ENCODE results near the gene NUBP2. TPM values are rescaled to one million over a fixed set of nuclear protein-coding genes. Genes with fewer than 3 reads are reported as not detected.

The NUBP2 gene
- total and polyA plus RNA-seq, 12 donors: 24.1 to 74.1 (median 29.4) TPM

- H3K4me1 ChIP-seq: no peaks in the 10 kb centered on the region
- peaks cover 0 to 4% (median 0%) of the 10 kb centered on the region in 11 donors for H3K9me3 ChIP-seq
- ATAC-seq (no peak), DNase-seq (no peak)
- 88 to 92% methylated on average over 10 of the region's 10 CpGs for WGBS, 2 donors
- H3K27me3 ChIP-seq: no peaks in the 10 kb centered on the region
- peaks cover 0 to 75% (median 18%) of the 10 kb centered on the region in 9 donors for H3K36me3 ChIP-seq
- H3K4me3 ChIP-seq: no peak overlapping the region
- TF ChIP-seq CTCF (IDR thresholded peaks at IDR 0.05): no peak
- intact Hi-C loops (cut with DNase I): no loop called here
- no peak overlapping the region for H3K27ac ChIP-seq
These were observed 24.9 kb downstream of the NUBP2 start for GRCh38 chr16:1807626-1808025.

GRCh38 chr16:1808691-1809090 is 25.9 kb downstream of the NUBP2 start:
- DNase-seq: no peak
- no peak for TF ChIP-seq CTCF (IDR thresholded peaks at IDR 0.05)
- intact Hi-C loops (cut with DNase I): no loop called here
- no peak overlapping the region for H3K4me3 ChIP-seq
- no peaks in the 10 kb centered on the region for H3K27me3 ChIP-seq
- no peaks in the 10 kb centered on the region for H3K4me1 ChIP-seq
- peaks cover 0 to 4% (median 0%) of the 10 kb centered on the region in 11 donors for H3K9me3 ChIP-seq
- H3K27ac ChIP-seq: no peak overlapping the region
- no peak for ATAC-seq
- WGBS, 2 donors: 80 to 88% methylated on average over 18 of the region's 18 CpGs
- H3K36me3 ChIP-seq: peaks cover 0 to 81% (median 18%) of the 10 kb centered on the region in 9 donors

GRCh38 chr16:1809281-1809801 is 26.6 kb downstream of the NUBP2 start:
- H3K4me3 ChIP-seq: no peak overlapping the region
- 73 to 83% methylated on average over 27 to 28 of the region's 28 CpGs for WGBS, 2 donors

GRCh38 chr16:1810106-1810505 is 27.3 kb downstream of the NUBP2 start:
- intact Hi-C loops (cut with DNase I): no loop called here
- TF ChIP-seq CTCF (IDR thresholded peaks at IDR 0.05): no peak
- DNase-seq: no peak
- no peak overlapping the region for H3K4me3 ChIP-seq
- ATAC-seq: no peak
- H3K27me3 ChIP-seq: no peaks in the 10 kb centered on the region
- H3K36me3 ChIP-seq: peaks cover 0 to 80% (median 18%) of the 10 kb centered on the region in 9 donors
- H3K9me3 ChIP-seq: peaks cover 0 to 4% (median 0%) of the 10 kb centered on the region in 11 donors
- WGBS, 2 donors: 96 to 97% methylated on average over 16 of the region's 16 CpGs
- H3K27ac ChIP-seq: no peak overlapping the region
- H3K4me1 ChIP-seq: no peaks in the 10 kb centered on the region

More at GRCh38 chr16:1809281-1809801, 26.6 kb downstream of the NUBP2 start:
- Histone ChIP-seq H3K27me3 (no peaks in the 10 kb centered on the region), H3K36me3 (peaks cover 0 to 86% (median 18%) of the 10 kb centered on the region in 9 donors), H3K4me1 (no peaks in the 10 kb centered on the region), H3K9me3 (peaks cover 0 to 4% (median 0%) of the 10 kb centered on the region in 11 donors), H3K27ac (no peak overlapping the region)
- no peak for TF ChIP-seq CTCF (IDR thresholded peaks at IDR 0.05)
- ATAC-seq: no peak
- no peak for DNase-seq
- intact Hi-C loops (cut with DNase I): no loop called here
